Upper lobe of left lung (tissue), 6 donors: ENCODE measurements around the gene LRRIQ1. TPM values are rescaled to one million over a fixed set of nuclear protein-coding genes. Genes with fewer than 3 reads are reported as not detected.

Experiments used
- ATAC-seq, 2 donors: fragments of 200-7000 bp; cut with Tn5 transposase; one replicate each; pipeline ENCODE4 v1.9.1; 2022; ENCODE audit warnings: mild to moderate bottlenecking in 2 of 2, moderate library complexity in 2 of 2; ENCODE audit not compliant: low FRiP score in 2 of 2
- DNase-seq, 2 donors: peaks; one replicate each; pipeline ENCODE4 v3.0.0-alpha.2; 2019 to 2020
- H3K27ac ChIP-seq, 4 donors: fragments of 200-600 bp; sonication (generic); one replicate each; pipeline ENCODE4 v1.5.1; 2016 to 2019
- H3K27me3 ChIP-seq, 4 donors: fragments of 200-600 bp; sonication (generic); one replicate each; pipeline ENCODE4 v1.5.1; 2017 to 2019
- H3K36me3 ChIP-seq, 4 donors: fragments of 200-600 bp; sonication (generic); one replicate each; pipeline ENCODE4 v1.5.1; 2016 to 2019
- H3K4me1 ChIP-seq, 4 donors: fragments of 200-600 bp; sonication (generic); one replicate each; pipeline ENCODE4 v1.5.1; 2018 to 2019
- H3K4me3 ChIP-seq, 4 donors: fragments of 200-600 bp; sonication (generic); one replicate each; pipeline ENCODE4 v1.5.1; 2017 to 2019; ENCODE audit warnings: mild to moderate bottlenecking in 2 of 4, moderate library complexity in 1 of 4
- H3K9me3 ChIP-seq, 4 donors: fragments of 200-600 bp; sonication (generic); one replicate each; pipeline ENCODE4 v1.5.1; 2018 to 2019
- CTCF ChIP-seq, 6 experiments: fragments of 450-650 bp in 4 of 6; fragments of 200-600 bp in 2 of 6; sonication (generic) in 2 of 6; IDR thresholded peaks; one replicate each; pipeline ENCODE4 v1.5.1; 2016 to 2019; ENCODE audit warnings: antibody characterized with exemption in 6 of 6
- EP300 ChIP-seq, 4 donors: sonication (generic); formaldehyde crosslinking; IDR thresholded peaks; one replicate each; pipeline ENCODE4 v1.5.1; 2017; ENCODE audit warnings: antibody characterized with exemption in 4 of 4, control low read depth in 2 of 4
- POLR2A ChIP-seq, 4 donors: fragments of 450-650 bp; IDR thresholded peaks; one replicate each; pipeline ENCODE4 v1.5.1; 2016 to 2017; ENCODE audit warnings: antibody characterized with exemption in 4 of 4, mild to moderate bottlenecking in 2 of 4
- POLR2AphosphoS5 ChIP-seq, 2 donors: sonication (generic); formaldehyde crosslinking; IDR thresholded peaks; one replicate each; pipeline ENCODE4 v1.5.1; 2017; ENCODE audit warnings: antibody characterized with exemption in 2 of 2
- WGBS, 2 donors: methylation state at CpG; one replicate each; pipeline ENCODE4 v1.1.5; 2017 to 2018; 5-methylcytosine and 5-hydroxymethylcytosine counted together
- total RNA-seq, 6 donors: library from RNA; depleted of rRNA in 4 of 6; stranded (reverse); fragments of >200 nt in 4 of 6; gene quantifications; one replicate each; pipeline versions ENCODE4 v1.1.0 to v1.2.1, GENCODE V29; 2016 to 2021
- donor health status: DM: no; HTN: no; CAD: no; lungs with moderate emphysema.
- donor health status: DM: no; HTN: yes; CAD: no; lungs with severe emphysema.

Gene LRRIQ1
- total RNA-seq, 6 donors from 2014 or later = 0.54 to 37.7 (median 6.0) TPM

GRCh38 chr12:85244561-85244960, 208.4 kb downstream of the LRRIQ1 start:
- no peak for DNase-seq
- Histone ChIP-seq H3K27ac (no peak overlapping the region), H3K36me3 (no peaks in the 10 kb centered on the region), H3K4me1 (no peaks in the 10 kb centered on the region), H3K9me3 (no peaks in the 10 kb centered on the region), H3K4me3 (no peak overlapping the region), H3K27me3 (no peaks in the 10 kb centered on the region)
- 56 to 57% methylated on average over 3 of the region's 3 CpGs for WGBS, 2 donors
- ATAC-seq = no peak
- no peak for TF ChIP-seq POLR2A (IDR thresholded peaks at IDR 0.05)
- no peak for TF ChIP-seq POLR2AphosphoS5 (IDR thresholded peaks at IDR 0.05)
- no peak for TF ChIP-seq CTCF (IDR thresholded peaks at IDR 0.05)
- no peak for TF ChIP-seq EP300 (IDR thresholded peaks at IDR 0.05)

- TF ChIP-seq CTCF (IDR thresholded peaks at IDR 0.05) = no peak
- no peak for TF ChIP-seq POLR2A (IDR thresholded peaks at IDR 0.05)
- no peak for TF ChIP-seq POLR2AphosphoS5 (IDR thresholded peaks at IDR 0.05)
- no peak for TF ChIP-seq EP300 (IDR thresholded peaks at IDR 0.05)
- DNase-seq (no peak), ATAC-seq (no peak)
- H3K9me3 ChIP-seq = no peaks in the 10 kb centered on the region
- 62 to 64% methylated on average over 4 of the region's 4 CpGs for WGBS, 2 donors
- H3K27ac ChIP-seq = no peak overlapping the region
- H3K4me3 ChIP-seq = no peak overlapping the region
- H3K36me3 ChIP-seq = no peaks in the 10 kb centered on the region
- no peaks in the 10 kb centered on the region for H3K27me3 ChIP-seq
- H3K4me1 ChIP-seq = no peaks in the 10 kb centered on the region
These were observed 217.7 kb downstream of the LRRIQ1 start for GRCh38 chr12:85253853-85254252.

GRCh38 chr12:85257671-85258070, 221.5 kb downstream of the LRRIQ1 start:
- ATAC-seq = no peak
- Histone ChIP-seq H3K9me3 (no peaks in the 10 kb centered on the region), H3K36me3 (no peaks in the 10 kb centered on the region)

DNA sequence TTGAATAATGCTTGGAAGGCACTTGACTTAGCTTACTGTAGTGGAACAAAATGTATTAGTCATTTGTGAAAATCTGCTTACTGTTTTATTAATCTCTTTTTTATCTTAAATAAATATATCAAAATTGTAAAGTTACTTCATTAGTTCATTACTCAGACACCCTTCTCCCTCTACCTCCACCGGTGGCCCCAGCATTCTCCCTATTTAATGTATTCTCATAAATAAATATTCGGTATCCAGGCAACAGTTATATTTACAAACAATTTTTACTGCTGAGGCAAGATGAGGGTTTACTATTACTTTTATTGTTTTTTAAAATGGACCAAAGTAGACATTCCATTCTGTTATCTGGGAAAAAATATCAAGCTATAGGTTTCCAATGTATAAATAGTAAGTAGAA, 224.3 kb downstream of the LRRIQ1 start:
- DNase-seq = no peak
- no peak for ATAC-seq
- TF ChIP-seq POLR2A (IDR thresholded peaks at IDR 0.05) = no peak
- no peak for TF ChIP-seq CTCF (IDR thresholded peaks at IDR 0.05)
- no peak for TF ChIP-seq POLR2AphosphoS5 (IDR thresholded peaks at IDR 0.05)
- TF ChIP-seq EP300 (IDR thresholded peaks at IDR 0.05) = no peak
- 70 to 82% methylated on average over 2 of the region's 2 CpGs for WGBS, 2 donors
- Histone ChIP-seq H3K4me1 (no peaks in the 10 kb centered on the region), H3K9me3 (no peaks in the 10 kb centered on the region), H3K27ac (no peak overlapping the region), H3K4me3 (no peak overlapping the region), H3K36me3 (no peaks in the 10 kb centered on the region), H3K27me3 (no peaks in the 10 kb centered on the region)

More at GRCh38 chr12:85257671-85258070, 221.5 kb downstream of the LRRIQ1 start:
- Histone ChIP-seq H3K4me1 (no peaks in the 10 kb centered on the region), H3K27ac (no peak overlapping the region), H3K4me3 (no peak overlapping the region), H3K27me3 (no peaks in the 10 kb centered on the region)
- WGBS, 2 donors = 81 to 90% methylated on average over 1 of the region's 1 CpG
- no peak for TF ChIP-seq POLR2A (IDR thresholded peaks at IDR 0.05)
- TF ChIP-seq POLR2AphosphoS5 (IDR thresholded peaks at IDR 0.05) = no peak
- TF ChIP-seq CTCF (IDR thresholded peaks at IDR 0.05) = no peak
- no peak for TF ChIP-seq EP300 (IDR thresholded peaks at IDR 0.05)
- DNase-seq = no peak

DNA sequence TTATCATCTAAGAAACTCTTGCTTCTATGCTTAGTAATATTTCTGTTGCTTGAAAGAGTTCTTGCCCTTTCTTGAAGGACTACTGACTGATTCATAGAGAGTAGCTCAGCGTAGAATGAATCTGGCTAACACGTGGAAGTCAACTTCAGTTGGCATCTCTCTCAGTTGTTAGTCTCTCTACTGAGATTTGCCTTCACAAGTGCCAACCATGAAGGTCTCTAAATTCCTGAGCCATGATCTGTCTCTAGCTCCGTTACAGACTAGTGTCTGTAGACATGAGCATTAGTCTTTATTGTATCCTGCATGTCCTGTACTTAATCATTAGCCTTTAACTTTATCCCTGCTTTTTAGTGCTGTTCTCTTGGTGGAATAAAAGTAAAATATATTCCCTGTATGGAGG, 224.7 kb downstream of the LRRIQ1 start:
- Histone ChIP-seq H3K9me3 (no peaks in the 10 kb centered on the region), H3K36me3 (no peaks in the 10 kb centered on the region), H3K27ac (no peak overlapping the region), H3K27me3 (no peaks in the 10 kb centered on the region), H3K4me1 (no peaks in the 10 kb centered on the region), H3K4me3 (no peak overlapping the region)
- no peak for TF ChIP-seq POLR2AphosphoS5 (IDR thresholded peaks at IDR 0.05)
- no peak for TF ChIP-seq CTCF (IDR thresholded peaks at IDR 0.05)
- no peak for TF ChIP-seq POLR2A (IDR thresholded peaks at IDR 0.05)
- TF ChIP-seq EP300 (IDR thresholded peaks at IDR 0.05) = no peak
- DNase-seq = no peak
- no peak for ATAC-seq
- 59 to 61% methylated on average over 3 of the region's 3 CpGs for WGBS, 2 donors
